Measurements from ENCODE around the gene FHIT. TPM values are rescaled to one million over a fixed set of nuclear protein-coding genes. Genes with fewer than 3 reads are reported as not detected.

The FHIT gene
- total and polyA plus RNA-seq, 2 donors from 2014 or later = 20.2 to 61.2 TPM

DNA sequence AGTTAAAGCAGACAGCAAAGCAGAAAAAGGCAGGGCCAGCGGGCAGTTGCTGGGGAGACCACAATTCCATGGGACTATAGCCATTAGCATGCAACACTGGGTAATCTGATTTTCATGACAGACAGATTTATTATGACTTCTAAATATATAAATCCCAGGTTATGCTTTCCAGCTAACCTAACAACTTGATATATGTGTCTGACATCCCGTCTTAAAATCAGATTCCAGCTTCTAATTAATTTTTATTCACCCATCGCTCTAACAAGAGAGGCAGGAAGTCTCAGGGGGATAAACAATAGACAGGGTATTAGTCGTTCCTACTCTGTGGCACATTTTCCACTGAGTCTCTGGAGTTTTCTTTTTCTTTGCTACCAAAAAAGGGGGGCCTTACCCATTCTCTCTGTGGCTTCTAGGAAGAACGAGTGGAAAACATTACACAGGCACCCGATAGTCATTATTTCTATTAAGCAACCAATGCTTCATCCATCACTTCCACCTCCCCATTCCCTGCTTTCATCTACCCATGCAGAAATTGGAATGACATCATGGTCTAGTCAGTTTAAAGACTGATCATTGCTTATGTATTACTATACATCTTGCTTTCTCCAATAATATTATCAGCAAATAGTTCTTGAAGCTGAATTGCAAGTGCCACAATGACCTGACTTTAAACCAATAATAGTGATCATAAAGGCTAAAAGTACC is 173.1 kb downstream of the FHIT start:
- DNase-seq = no peak
- Histone ChIP-seq H3K27ac (ENCODE audit: low read depth in 2 of 2, low read length in 2 of 2) (no peak overlapping the region), H3K9ac (ENCODE audit: low read length in 3 of 3) (no peak overlapping the region), H3K4me1 (ENCODE audit: control insufficient read depth in 2 of 3, insufficient read depth in 2 of 3, low read depth in 1 of 3, low read length in 3 of 3) (no peaks in the 10 kb centered on the region), H3K27me3 (ENCODE audit: control insufficient read depth, insufficient read depth, low read length) (no peaks in the 10 kb centered on the region), H3K36me3 (ENCODE audit: control insufficient read depth in 2 of 3, insufficient read depth in 3 of 3, low read length in 3 of 3) (no peaks in the 10 kb centered on the region), H3K4me3 (ENCODE audit: low read length in 3 of 3) (no peak overlapping the region), H3K9me3 (ENCODE audit: control insufficient read depth in 2 of 3, insufficient read depth in 1 of 3, low read length in 3 of 3) (no peaks in the 10 kb centered on the region)
- intact Hi-C loops (cut with DNase I) = no loop called here
- no peak for TF ChIP-seq CTCF (IDR thresholded peaks at IDR 0.05; ENCODE audit: borderline replicate concordance, extremely low read depth, insufficient read depth)
- no peak for FAIRE-seq

DNA sequence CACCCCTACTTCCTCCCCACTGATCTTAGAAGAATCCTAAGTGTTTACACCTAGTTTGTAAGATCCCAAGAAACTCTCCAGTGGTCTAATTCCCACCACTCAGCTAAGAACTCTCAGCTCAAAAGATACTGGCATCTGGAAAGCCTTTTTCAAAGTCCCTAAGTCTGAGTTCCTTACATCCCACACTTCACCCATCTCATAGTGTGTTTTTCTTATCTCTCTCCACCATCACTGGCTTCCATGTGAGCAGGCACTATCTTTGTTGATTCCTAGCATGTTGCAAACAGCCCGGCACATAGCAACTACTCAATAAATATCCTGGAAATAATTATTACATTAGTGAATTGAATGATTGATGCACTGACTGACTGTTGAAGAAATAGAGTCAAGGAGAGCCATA is 173.7 kb downstream of the FHIT start:
- no peak overlapping the region for H3K9ac ChIP-seq (ENCODE audit: low read length in 3 of 3)
- no peaks in the 10 kb centered on the region for H3K36me3 ChIP-seq (ENCODE audit: control insufficient read depth in 2 of 3, insufficient read depth in 3 of 3, low read length in 3 of 3)
- FAIRE-seq (no peak), DNase-seq (no peak)
- H3K27me3 ChIP-seq (ENCODE audit: control insufficient read depth, insufficient read depth, low read length) = no peaks in the 10 kb centered on the region
- no peaks in the 10 kb centered on the region for H3K4me1 ChIP-seq (ENCODE audit: control insufficient read depth in 2 of 3, insufficient read depth in 2 of 3, low read depth in 1 of 3, low read length in 3 of 3)
- no peaks in the 10 kb centered on the region for H3K9me3 ChIP-seq (ENCODE audit: control insufficient read depth in 2 of 3, insufficient read depth in 1 of 3, low read length in 3 of 3)
- intact Hi-C loops (cut with DNase I) = no loop called here
- no peak overlapping the region for H3K27ac ChIP-seq (ENCODE audit: low read depth in 2 of 2, low read length in 2 of 2)
- H3K4me3 ChIP-seq (ENCODE audit: low read length in 3 of 3) = no peak overlapping the region
- TF ChIP-seq CTCF (IDR thresholded peaks at IDR 0.05; ENCODE audit: borderline replicate concordance, extremely low read depth, insufficient read depth) = no peak

- no peak for FAIRE-seq
- intact Hi-C loops (cut with DNase I) = no loop called here
- Histone ChIP-seq H3K27ac (ENCODE audit: low read depth in 2 of 2, low read length in 2 of 2) (no peak overlapping the region), H3K9me3 (ENCODE audit: control insufficient read depth in 2 of 3, insufficient read depth in 1 of 3, low read length in 3 of 3) (no peaks in the 10 kb centered on the region), H3K36me3 (ENCODE audit: control insufficient read depth in 2 of 3, insufficient read depth in 3 of 3, low read length in 3 of 3) (no peaks in the 10 kb centered on the region), H3K4me1 (ENCODE audit: control insufficient read depth in 2 of 3, insufficient read depth in 2 of 3, low read depth in 1 of 3, low read length in 3 of 3) (no peaks in the 10 kb centered on the region), H3K4me3 (ENCODE audit: low read length in 3 of 3) (no peak overlapping the region), H3K9ac (ENCODE audit: low read length in 3 of 3) (no peak overlapping the region), H3K27me3 (ENCODE audit: control insufficient read depth, insufficient read depth, low read length) (no peaks in the 10 kb centered on the region)
- no peak for DNase-seq
- TF ChIP-seq CTCF (IDR thresholded peaks at IDR 0.05; ENCODE audit: borderline replicate concordance, extremely low read depth, insufficient read depth) = no peak
Measured at GRCh38 chr3:61074783-61075182, 176.5 kb downstream of the FHIT start.

All from kidney (tissue), 14 donors.